Right lobe of liver (tissue), 6 donors: ENCODE results near the gene ERGIC3. TPM values are rescaled to one million over a fixed set of nuclear protein-coding genes. Genes with fewer than 3 reads are reported as not detected.

Experiments
- ATAC-seq, 4 donors: fragments of 200-7000 bp; cut with Tn5 transposase; one replicate each; pipeline ENCODE4 v1.9.1; 2020; ENCODE audit warnings: mild to moderate bottlenecking in 4 of 4, moderate library complexity in 4 of 4
- DNase-seq, 3 donors: peaks; one replicate each; pipeline ENCODE4 v3.0.0-alpha.2; 2020
- H3K27ac ChIP-seq, 3 donors: fragments of 200-600 bp; one replicate each; pipeline ENCODE4 v1.8.0; 2022
- H3K27me3 ChIP-seq, 2 donors: fragments of 200-600 bp; one replicate each; pipeline ENCODE4 v1.8.0; 2022
- H3K36me3 ChIP-seq, 4 donors: fragments of 200-600 bp; sonication (generic) in 1 of 4; one replicate each; pipeline versions ENCODE4 v1.5.1 to v1.8.0; 2017 to 2022; ENCODE audit warnings: control low read depth in 1 of 4
- H3K4me1 ChIP-seq, 4 donors: fragments of 200-600 bp; sonication (generic) in 1 of 4; one replicate each; pipeline versions ENCODE4 v1.5.1 to v1.8.0; 2017 to 2022; ENCODE audit warnings: control low read depth in 1 of 4
- H3K4me3 ChIP-seq, 3 donors: fragments of 200-600 bp; one replicate each; pipeline ENCODE4 v1.8.0; 2022
- H3K9me3 ChIP-seq, 4 donors: fragments of 200-600 bp; sonication (generic) in 1 of 4; one replicate each; pipeline versions ENCODE4 v1.5.1 to v1.8.0; 2017 to 2022; ENCODE audit warnings: control low read depth in 1 of 4
- POLR2A ChIP-seq: fragments of 450-650 bp; IDR thresholded peaks from one replicate; pipeline ENCODE4 v1.6.1; 2017; ENCODE audit warnings: antibody characterized with exemption, mild to moderate bottlenecking
- WGBS: methylation state at CpG from one replicate; pipeline ENCODE4 v1.1.6; 2018; ENCODE audit warnings: low coverage, low lambda C conversion rate; ENCODE audit not compliant: insufficient coverage; ENCODE audit errors: missing lambda C conversion rate; 5-methylcytosine and 5-hydroxymethylcytosine counted together
- intact Hi-C, 2 donors: fragments of 100-400 bp; cut with DNase I; formaldehyde crosslinking; loops; one replicate each; pipeline versions ENCODE4 v1.11.2 to v1.14.1; 2022
- total RNA-seq, 6 experiments: library from RNA; depleted of rRNA in 2 of 6; stranded (reverse); fragments of >200 nt in 2 of 6; fragmentation: NEBNext Ultra II Directional in 3 of 6; extraction: Animal tissue kit (Norgen Biotek cat#: 25700) in 3 of 6; gene quantifications; one replicate each; pipeline versions ENCODE4 v1.1.0 to v1.2.4, GENCODE V29; 2016 to 2023
- TF ChIP-seq, protein P1 (sequence below), 4 donors: fragments of 200-600 bp in 3 of 4; fragments of 450-650 bp in 1 of 4; IDR thresholded peaks; one replicate each; pipeline versions ENCODE4 v1.5.1 to v1.8.0; 2016 to 2022; ENCODE audit warnings: antibody characterized with exemption in 4 of 4, mild to moderate bottlenecking in 2 of 4
- donor health status: DM: no; HTN: yes; CAD: no.
- donor health status: DM: no; HTN: no; CAD: no.
- donor health status: DM: no; HTN: no; CAD: no.
- donor health status: DM: no; HTN: yes; CAD: no.
- donor health status: DM: no; HTN: yes; CAD: no.

Gene ERGIC3
- total RNA-seq, 6 experiments from 2014 or later = 82.7 to 129 (median 112) TPM

DNA sequence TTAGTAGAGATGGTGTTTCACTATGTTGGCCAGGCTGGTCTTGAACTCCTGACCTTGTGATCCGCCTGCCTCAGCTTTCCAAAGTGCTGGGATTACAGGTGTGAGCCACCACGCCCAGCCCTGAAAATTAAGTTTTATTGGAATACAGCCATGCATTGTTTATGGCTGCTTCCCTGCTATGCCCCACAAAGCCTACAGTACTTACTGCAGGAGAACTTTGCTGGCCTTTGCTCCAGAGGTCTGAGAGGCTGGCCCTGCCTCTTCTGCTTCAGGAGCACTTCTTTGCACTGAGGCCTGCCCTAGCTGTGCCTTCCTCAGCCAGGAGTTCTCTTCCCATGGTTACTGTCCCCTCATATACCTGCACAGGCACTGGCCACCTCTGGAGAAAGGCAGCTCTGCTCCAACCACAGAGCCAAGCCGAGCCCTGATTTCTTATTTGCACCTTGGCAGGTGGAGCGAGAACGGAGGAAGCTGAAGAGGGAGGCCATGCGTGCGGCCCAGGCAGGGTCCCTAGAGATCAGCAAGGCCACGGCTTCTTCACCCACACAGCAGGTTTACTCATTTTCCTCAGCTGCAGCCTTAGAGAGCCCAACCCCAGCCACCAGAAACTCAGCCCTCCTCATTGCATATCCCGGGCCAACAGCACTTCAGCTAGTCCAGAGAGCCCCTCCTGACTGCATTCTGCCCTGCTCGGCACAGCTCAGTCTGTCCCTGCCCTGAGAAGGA lies 33.2 kb upstream of the ERGIC3 start:
- H3K4me1 ChIP-seq = no peaks in the 10 kb centered on the region
- ATAC-seq (no peak), DNase-seq (no peak)
- no peaks in the 10 kb centered on the region for H3K9me3 ChIP-seq
- H3K4me3 ChIP-seq = no peak overlapping the region
- H3K27me3 ChIP-seq = no peaks in the 10 kb centered on the region
- H3K27ac ChIP-seq = no peak overlapping the region
- WGBS = 92% methylated on average over 4 of the region's 10 CpGs
- H3K36me3 ChIP-seq = peaks cover 0 to 17% (median 2%) of the 10 kb centered on the region in 4 donors
- intact Hi-C loops = no loop called here
- TF ChIP-seq, protein P1, sequence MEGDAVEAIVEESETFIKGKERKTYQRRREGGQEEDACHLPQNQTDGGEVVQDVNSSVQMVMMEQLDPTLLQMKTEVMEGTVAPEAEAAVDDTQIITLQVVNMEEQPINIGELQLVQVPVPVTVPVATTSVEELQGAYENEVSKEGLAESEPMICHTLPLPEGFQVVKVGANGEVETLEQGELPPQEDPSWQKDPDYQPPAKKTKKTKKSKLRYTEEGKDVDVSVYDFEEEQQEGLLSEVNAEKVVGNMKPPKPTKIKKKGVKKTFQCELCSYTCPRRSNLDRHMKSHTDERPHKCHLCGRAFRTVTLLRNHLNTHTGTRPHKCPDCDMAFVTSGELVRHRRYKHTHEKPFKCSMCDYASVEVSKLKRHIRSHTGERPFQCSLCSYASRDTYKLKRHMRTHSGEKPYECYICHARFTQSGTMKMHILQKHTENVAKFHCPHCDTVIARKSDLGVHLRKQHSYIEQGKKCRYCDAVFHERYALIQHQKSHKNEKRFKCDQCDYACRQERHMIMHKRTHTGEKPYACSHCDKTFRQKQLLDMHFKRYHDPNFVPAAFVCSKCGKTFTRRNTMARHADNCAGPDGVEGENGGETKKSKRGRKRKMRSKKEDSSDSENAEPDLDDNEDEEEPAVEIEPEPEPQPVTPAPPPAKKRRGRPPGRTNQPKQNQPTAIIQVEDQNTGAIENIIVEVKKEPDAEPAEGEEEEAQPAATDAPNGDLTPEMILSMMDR (IDR thresholded peaks at IDR 0.05) = no peak
- TF ChIP-seq POLR2A = no peak

DNA sequence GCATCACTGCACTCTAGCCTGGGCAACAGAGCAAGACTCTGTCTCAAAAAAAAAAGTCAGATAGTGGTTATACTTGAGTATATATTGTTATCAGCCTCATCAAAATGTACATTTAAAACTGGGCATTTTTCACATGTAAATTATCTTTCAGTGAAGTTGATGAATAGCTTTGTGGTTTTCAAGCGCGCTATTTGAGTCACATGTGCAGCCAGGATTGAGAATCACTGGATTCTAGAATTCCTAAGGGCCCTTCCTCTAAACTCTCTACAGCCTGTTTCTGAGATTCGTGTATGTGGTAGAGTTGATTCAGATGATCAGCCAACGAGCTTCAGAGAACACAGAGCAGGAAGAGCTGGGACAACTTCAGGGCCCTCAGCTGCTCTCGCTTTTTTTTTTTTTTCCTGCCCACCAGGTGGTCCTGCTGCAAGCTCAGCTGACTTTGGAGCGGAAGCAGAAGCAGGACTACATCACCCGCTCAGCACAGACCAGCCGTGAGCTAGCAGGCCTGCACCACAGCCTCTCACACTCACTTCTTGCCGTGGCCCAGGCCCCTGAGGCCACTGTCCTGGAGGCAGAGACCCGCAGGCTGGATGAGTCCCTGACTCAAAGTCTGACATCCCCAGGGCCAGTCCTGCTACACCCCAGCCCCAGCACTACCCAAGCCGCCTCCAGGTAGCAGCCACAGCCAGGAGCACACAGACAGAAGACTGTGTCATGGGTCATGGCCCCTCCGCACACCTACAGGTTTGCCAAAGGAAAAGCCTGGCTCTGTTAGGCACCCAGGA lies 30.7 kb upstream of the ERGIC3 start:
- no peak for ATAC-seq
- no peaks in the 10 kb centered on the region for H3K9me3 ChIP-seq
- H3K36me3 ChIP-seq = peaks cover 0 to 15% (median 1%) of the 10 kb centered on the region in 4 donors
- peak in 1 of 3 donors; percentile 27 for DNase-seq
- no peaks in the 10 kb centered on the region for H3K4me1 ChIP-seq
- intact Hi-C loops = no loop called here
- no peaks in the 10 kb centered on the region for H3K27me3 ChIP-seq
- no peak overlapping the region for H3K27ac ChIP-seq
- 92% methylated on average over 7 of the region's 12 CpGs for WGBS
- no peak for TF ChIP-seq POLR2A
- TF ChIP-seq, protein P1 (IDR thresholded peaks at IDR 0.05) = no peak
- no peak overlapping the region for H3K4me3 ChIP-seq

DNA sequence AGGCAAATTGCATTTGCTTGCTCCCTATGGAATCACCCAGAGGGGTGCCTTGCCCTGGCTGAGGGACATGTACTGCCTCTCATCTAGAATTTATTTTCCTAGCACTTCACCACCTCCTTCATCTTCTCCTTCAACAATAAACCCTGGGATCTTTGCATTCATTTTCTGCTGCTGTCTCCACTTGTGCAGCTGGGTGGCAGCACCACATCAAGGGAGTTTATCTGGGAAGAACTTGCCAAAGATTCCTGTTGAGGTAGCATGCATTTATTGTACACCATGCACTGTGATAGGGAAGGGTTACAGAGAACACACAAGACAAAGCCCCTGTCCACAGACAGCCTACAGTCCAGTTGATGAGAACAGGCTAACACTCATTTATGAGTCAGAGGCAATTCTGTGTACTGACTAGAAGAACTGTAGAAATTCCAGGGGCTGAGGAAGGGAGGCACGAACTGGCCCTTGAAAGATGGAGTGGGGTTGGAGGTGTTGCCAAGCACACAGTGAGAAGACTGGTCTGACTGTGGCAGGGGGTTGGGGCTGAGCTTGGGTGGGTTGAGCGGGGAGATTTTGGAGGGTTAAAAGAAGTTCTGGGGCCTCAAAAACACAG lies 30.0 kb upstream of the ERGIC3 start:
- H3K27ac ChIP-seq = no peak overlapping the region
- TF ChIP-seq, protein P1 (IDR thresholded peaks at IDR 0.05) = peak; percentile 45 to 57 (median 54)
- no peak for TF ChIP-seq POLR2A
- WGBS = 100% methylated on average over 1 of the region's 2 CpGs
- DNase-seq = no peak
- no peaks in the 10 kb centered on the region for H3K27me3 ChIP-seq
- intact Hi-C loops = no loop called here
- no peaks in the 10 kb centered on the region for H3K4me1 ChIP-seq
- ATAC-seq = peak; percentile 32 to 61 (median 44)
- no peak overlapping the region for H3K4me3 ChIP-seq
- peaks cover 0 to 15% (median 1%) of the 10 kb centered on the region in 4 donors for H3K36me3 ChIP-seq
- no peaks in the 10 kb centered on the region for H3K9me3 ChIP-seq

DNA sequence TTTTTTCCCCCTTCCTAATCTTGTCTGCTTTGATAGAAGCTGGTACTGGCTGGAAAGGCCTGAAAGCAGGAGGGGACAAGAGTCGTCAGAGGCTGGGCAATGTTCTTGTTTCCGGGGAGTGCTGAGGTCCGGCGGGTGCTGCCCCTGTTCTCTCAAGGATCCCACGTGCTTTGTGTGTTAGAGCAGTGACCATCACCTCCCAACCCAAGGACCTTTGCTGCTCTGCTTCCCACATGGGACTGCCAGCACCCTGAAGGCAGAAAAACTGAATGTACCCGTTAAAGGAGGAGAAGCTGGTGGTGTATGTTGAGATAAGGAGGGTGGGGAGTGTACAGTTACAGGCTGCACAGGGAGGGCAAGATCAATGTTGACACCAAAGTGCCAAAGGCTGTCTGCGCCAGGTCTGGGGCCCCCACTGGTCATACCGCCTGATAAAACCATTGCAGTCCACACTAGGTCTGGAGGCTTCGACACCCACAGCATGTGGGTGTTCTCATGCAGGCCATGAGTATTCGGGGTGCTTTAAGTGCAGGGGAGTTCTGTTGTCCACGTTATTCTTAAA lies 27.4 kb upstream of the ERGIC3 start:
- no peaks in the 10 kb centered on the region for H3K27me3 ChIP-seq
- WGBS = 96% methylated on average over 5 of the region's 11 CpGs

More for the DNA sequence above, 27.4 kb upstream of the ERGIC3 start:
- Histone ChIP-seq H3K36me3 (peaks cover 0 to 10% (median 1%) of the 10 kb centered on the region in 4 donors), H3K4me3 (no peak overlapping the region), H3K9me3 (no peaks in the 10 kb centered on the region), H3K27ac (no peak overlapping the region), H3K4me1 (no peaks in the 10 kb centered on the region)
- peak in 1 of 3 donors; percentile 31 for DNase-seq
- TF ChIP-seq POLR2A = no peak
- TF ChIP-seq, protein P1 (IDR thresholded peaks at IDR 0.05) = no peak
- intact Hi-C loops = no loop called here
- ATAC-seq = no peak
